HL-60 (cell line): ENCODE data around the gene PRKAG2.

ENCODE experiments used
- DNase-seq, 2 experiments: peaks; one replicate each; pipeline ENCODE4 v3.0.0-alpha.2; 2010 to 2020; ENCODE audit warnings: low read depth in 1 of 2, low spot score in 1 of 2
- H3K27ac ChIP-seq: fragments of 250-450 bp; sonication (Bioruptor Pico); replicated peaks from 2 replicates; pipeline ENCODE4 v1.5.1; 2020; ENCODE audit warnings: mild to moderate bottlenecking, moderate library complexity
- H3K27me3 ChIP-seq: fragments of 250-450 bp; sonication (Bioruptor Pico); 2 replicates; pipeline ENCODE4 v1.5.1; 2021; ENCODE audit warnings: mild to moderate bottlenecking, moderate library complexity; ENCODE audit not compliant: insufficient read depth, poor library complexity, severe bottlenecking
- H3K4me3 ChIP-seq: replicated peaks from 2 replicates; pipeline ENCODE4 v1.5.1; 2011; ENCODE audit warnings: mild to moderate bottlenecking, control low read depth, low read length; ENCODE audit not compliant: insufficient read depth
- CTCF ChIP-seq: IDR thresholded peaks from one replicate; pipeline ENCODE4 v1.5.1; 2011; ENCODE audit warnings: low read length, control low read depth, inconsistent platforms; ENCODE audit not compliant: insufficient read depth
- GABPA ChIP-seq: IDR thresholded peaks from 2 replicates; pipeline ENCODE4 v1.6.1; 2012; ENCODE audit warnings: low read depth
- POLR2AphosphoS5 ChIP-seq: IDR thresholded peaks from 2 replicates; pipeline ENCODE4 v1.6.1; 2012; ENCODE audit warnings: low read depth
- REST ChIP-seq: IDR thresholded peaks from 2 replicates; pipeline ENCODE4 v1.6.1; 2012; ENCODE audit warnings: low read depth; ENCODE audit not compliant: insufficient replicate concordance
- SPI1 ChIP-seq: IDR thresholded peaks from 2 replicates; pipeline ENCODE4 v1.6.1; 2012; ENCODE audit warnings: low read depth, mild to moderate bottlenecking, borderline replicate concordance

Gene PRKAG2

GRCh38 chr7:151595702-151596350, 281.1 kb downstream of the PRKAG2 start:
- Histone ChIP-seq H3K27me3 (no peaks in the 10 kb centered on the region), H3K27ac (no peak overlapping the region), H3K4me3 (no peak overlapping the region)
- DNase-seq, result no peak
- TF ChIP-seq REST (no peak), CTCF (no peak), SPI1 (no peak), GABPA (no peak), POLR2AphosphoS5 (no peak)

GRCh38 chr7:151592868-151593486, 283.9 kb downstream of the PRKAG2 start:
- no peak for DNase-seq
- no peak for TF ChIP-seq CTCF
- no peak for TF ChIP-seq SPI1
- TF ChIP-seq REST, result no peak
- TF ChIP-seq GABPA, result no peak
- TF ChIP-seq POLR2AphosphoS5, result no peak
- no peak overlapping the region for H3K4me3 ChIP-seq
- H3K27me3 ChIP-seq, result no peaks in the 10 kb centered on the region
- no peak overlapping the region for H3K27ac ChIP-seq

- no peak for DNase-seq
- TF ChIP-seq GABPA (no peak), CTCF (no peak), SPI1 (no peak), POLR2AphosphoS5 (no peak), REST (no peak)
- Histone ChIP-seq H3K4me3 (no peak overlapping the region), H3K27ac (no peak overlapping the region), H3K27me3 (no peaks in the 10 kb centered on the region)
These were observed 284.6 kb downstream of the PRKAG2 start for GRCh38 chr7:151592330-151592729.
